Type B pancreatic cell (in vitro differentiated cells): ENCODE data around the gene ITSN1. TPM values are rescaled to one million over a fixed set of nuclear protein-coding genes. Genes with fewer than 3 reads are reported as not detected.
A peak's percentile ranks its signal among the peaks of the same experiment; 100 is the strongest.
"Not testable (repeated sequence)": the region's sequence is repeated elsewhere in the genome, so short reads cannot be mapped to it uniquely, and the experiment has no call there.

Experiments used
- DNase-seq: peaks from one replicate; pipeline ENCODE4 v3.0.0; 2021; ENCODE audit warnings: mixed read lengths; ENCODE audit not compliant: unreplicated experiment; ENCODE audit errors: extremely low spot score
- H3K27ac Mint-ChIP-seq: 2 replicates; pipeline ENCODE4 v1.8.0; 2021; ENCODE audit warnings: mild to moderate bottlenecking, mixed read lengths
- H3K27me3 Mint-ChIP-seq: 2 replicates; pipeline ENCODE4 v1.8.0; 2021; ENCODE audit warnings: mixed read lengths
- H3K36me3 Mint-ChIP-seq: 2 replicates; pipeline ENCODE4 v1.8.0; 2021; ENCODE audit warnings: mixed read lengths
- H3K4me1 Mint-ChIP-seq: one replicate; pipeline ENCODE4 v1.8.0; 2021; ENCODE audit warnings: mixed read lengths; ENCODE audit not compliant: unreplicated experiment
- H3K4me3 Mint-ChIP-seq: 2 replicates; pipeline ENCODE4 v1.8.0; 2021; ENCODE audit warnings: mild to moderate bottlenecking, mixed read lengths
- H3K9me3 Mint-ChIP-seq: 2 replicates; pipeline ENCODE4 v1.8.0; 2021; ENCODE audit warnings: mixed read lengths
- CTCF ChIP-seq: fragments of 200-600 bp; sonication (generic); conservative IDR thresholded peaks from 2 replicates; pipeline ENCODE4 v1.5.0; 2021; ENCODE audit warnings: antibody characterized with exemption, mild to moderate bottlenecking
- total RNA-seq: library from RNA; stranded (reverse); gene quantifications from 2 replicates; pipeline ENCODE4 v1.2.1, GENCODE V29; 2021; ENCODE audit warnings: low replicate concordance

ITSN1 gene
- total RNA-seq, 1 donor from 2014 or later, result 89.1 TPM

GRCh38 chr21:33674226-33674625 is 31.9 kb downstream of the ITSN1 start:
- Mint-ChIP-seq H3K36me3 (peaks cover 20% of the 10 kb centered on the region), H3K4me3 (no peak overlapping the region), H3K27me3 (no peaks in the 10 kb centered on the region), H3K27ac (no peak overlapping the region), H3K4me1 (peaks cover 27% of the 10 kb centered on the region), H3K9me3 (no peaks in the 10 kb centered on the region)
- no peak for TF ChIP-seq CTCF
- no peak for DNase-seq

- not testable (repeated sequence) for H3K9me3 Mint-ChIP-seq, H3K27ac Mint-ChIP-seq, DNase-seq, H3K4me3 Mint-ChIP-seq, H3K27me3 Mint-ChIP-seq
- Mint-ChIP-seq H3K4me1 (peaks cover 28% of the 10 kb centered on the region), H3K36me3 (peaks cover 26% of the 10 kb centered on the region)
Measured at GRCh38 chr21:33676666-33677065, 34.4 kb downstream of the ITSN1 start.

GRCh38 chr21:33677450-33677849 is 35.1 kb downstream of the ITSN1 start:
- H3K4me3 Mint-ChIP-seq, result no peak overlapping the region
- H3K27me3 Mint-ChIP-seq, result no peaks in the 10 kb centered on the region
- H3K4me1 Mint-ChIP-seq, result peaks cover 28% of the 10 kb centered on the region
- TF ChIP-seq CTCF, result no peak
- peaks cover 23% of the 10 kb centered on the region for H3K36me3 Mint-ChIP-seq
- peaks cover 5% of the 10 kb centered on the region for H3K9me3 Mint-ChIP-seq
- DNase-seq, result no peak
- no peak overlapping the region for H3K27ac Mint-ChIP-seq

GRCh38 chr21:33680870-33681269 is 38.6 kb downstream of the ITSN1 start:
- Mint-ChIP-seq H3K27ac (peak overlapping the region; percentile 30), H3K9me3 (peaks cover 5% of the 10 kb centered on the region), H3K4me3 (no peak overlapping the region), H3K27me3 (no peaks in the 10 kb centered on the region), H3K4me1 (peaks cover 45% of the 10 kb centered on the region), H3K36me3 (peaks cover 22% of the 10 kb centered on the region)
- TF ChIP-seq CTCF, result no peak
- no peak for DNase-seq

- peaks cover 5% of the 10 kb centered on the region for H3K9me3 Mint-ChIP-seq
- TF ChIP-seq CTCF, result no peak
- H3K4me3 Mint-ChIP-seq, result peak overlapping the region; percentile 65
- peaks cover 17% of the 10 kb centered on the region for H3K36me3 Mint-ChIP-seq
- H3K27ac Mint-ChIP-seq, result peak overlapping the region; percentile 96
- H3K27me3 Mint-ChIP-seq, result no peaks in the 10 kb centered on the region
- DNase-seq, result no peak
- H3K4me1 Mint-ChIP-seq, result peaks cover 54% of the 10 kb centered on the region
Measured at GRCh38 chr21:33682992-33683627, 40.8 kb downstream of the ITSN1 start.

GRCh38 chr21:33684068-33684467 is 41.8 kb downstream of the ITSN1 start:
- no peaks in the 10 kb centered on the region for H3K27me3 Mint-ChIP-seq
- peak overlapping the region; percentile 96 for H3K27ac Mint-ChIP-seq
- no peak for DNase-seq
- H3K4me1 Mint-ChIP-seq, result peaks cover 56% of the 10 kb centered on the region
- H3K9me3 Mint-ChIP-seq, result peaks cover 5% of the 10 kb centered on the region
- peaks cover 13% of the 10 kb centered on the region for H3K36me3 Mint-ChIP-seq
- H3K4me3 Mint-ChIP-seq, result peak overlapping the region; percentile 65
- no peak for TF ChIP-seq CTCF
